ENCODE data around the gene SETX.

The SETX gene

DNA sequence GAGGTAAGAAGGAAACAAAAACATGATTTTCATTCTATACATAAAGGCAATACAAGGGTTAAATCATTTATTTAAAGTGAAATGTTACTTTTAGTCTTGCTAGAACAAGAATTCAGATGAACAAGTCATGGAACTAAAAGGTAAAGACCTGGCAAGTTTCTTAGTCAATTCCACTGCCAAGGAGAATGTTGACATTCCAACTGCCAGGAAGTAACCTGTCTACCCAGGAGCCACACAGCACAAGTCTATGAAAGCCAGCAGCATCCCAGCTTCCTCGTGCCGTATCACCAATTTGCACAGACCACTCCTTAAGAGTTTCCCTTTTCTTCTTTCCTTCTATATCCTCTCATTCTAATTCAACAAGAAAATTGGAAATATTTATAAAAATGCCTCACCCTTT lies 79.9 kb downstream of the SETX start:
- no peak for DNase-seq

- peak; percentile 34 to 51 for DNase-seq
Measured at GRCh38 chr9:132269704-132270516, 84.9 kb downstream of the SETX start.

DNA sequence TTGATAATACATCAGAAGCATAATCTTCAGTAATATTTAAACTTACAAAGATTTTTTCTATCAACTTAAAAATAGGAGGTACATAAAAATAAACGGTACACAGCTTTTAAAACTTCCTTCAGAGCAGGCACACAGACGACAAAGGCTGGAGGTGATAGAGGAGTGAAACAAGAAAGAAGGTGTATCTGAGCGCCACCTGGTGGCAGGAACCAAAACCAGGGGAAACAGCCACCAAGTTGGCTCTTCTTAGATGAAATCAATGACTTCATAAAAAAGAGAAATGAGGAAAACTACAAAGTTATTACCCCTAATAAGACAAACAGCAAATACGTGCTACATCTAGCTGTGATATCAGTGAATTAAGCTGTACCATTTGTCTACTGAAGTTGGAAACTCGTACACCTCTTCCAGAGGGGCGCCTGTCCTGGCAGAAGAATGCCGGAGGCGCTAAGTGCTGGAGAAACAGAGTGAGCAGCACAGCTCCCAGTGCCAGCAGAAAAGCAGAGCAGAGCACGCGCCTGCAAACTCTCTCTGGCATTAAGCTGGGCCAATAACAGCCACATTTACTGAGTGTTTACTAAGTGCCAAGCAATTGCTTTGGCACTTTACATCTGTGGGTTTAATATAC lies 85.9 kb downstream of the SETX start:
- peak; percentile 69 to 75 for DNase-seq

DNA sequence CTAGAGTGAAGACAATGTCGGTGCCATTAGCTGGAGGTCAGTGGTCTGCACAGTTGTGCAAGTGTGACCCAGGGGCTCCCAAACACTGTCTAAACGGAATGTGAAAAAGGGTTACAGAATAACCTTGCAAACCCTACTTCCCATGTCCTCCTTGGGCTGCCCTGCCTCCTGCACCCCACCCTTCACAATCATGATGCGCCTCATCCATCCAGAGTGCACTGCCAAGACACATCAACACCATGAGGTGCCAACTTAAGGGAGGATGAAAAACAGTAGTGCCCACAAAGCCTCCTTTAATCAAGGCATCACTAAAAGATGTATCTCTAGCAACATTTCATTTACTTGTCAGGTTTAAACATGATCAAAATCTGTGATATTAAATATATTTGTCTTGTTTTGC lies 87.1 kb downstream of the SETX start:
- DNase-seq = no peak

GRCh38 chr9:132266017-132266416 lies 88.8 kb downstream of the SETX start:
- DNase-seq = no peak

GRCh38 chr9:132260846-132261245 lies 93.9 kb downstream of the SETX start:
- no peak for DNase-seq

GRCh38 chr9:132250324-132251262 lies 104.2 kb downstream of the SETX start:
- DNase-seq = no peak

DNA sequence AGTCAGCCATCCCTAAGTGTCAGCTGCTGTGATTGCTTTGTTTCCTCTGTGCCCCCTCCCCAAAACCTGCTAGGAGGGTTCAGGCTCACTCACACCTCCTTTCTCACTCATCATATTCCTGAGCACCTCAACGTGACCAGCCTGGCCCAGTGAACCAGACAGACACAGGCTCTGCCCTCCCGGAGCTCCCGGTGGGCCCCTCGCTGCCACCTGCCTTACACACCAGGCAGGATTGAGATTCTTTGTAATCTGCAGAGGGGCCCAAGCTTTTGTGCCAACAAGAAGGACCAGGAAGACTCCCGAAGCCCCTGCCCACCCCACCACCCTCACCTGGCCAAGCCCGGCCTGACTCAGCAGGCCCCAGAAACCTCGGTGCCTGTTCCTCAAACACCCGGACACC lies 105.1 kb downstream of the SETX start:
- DNase-seq = no peak

DNA sequence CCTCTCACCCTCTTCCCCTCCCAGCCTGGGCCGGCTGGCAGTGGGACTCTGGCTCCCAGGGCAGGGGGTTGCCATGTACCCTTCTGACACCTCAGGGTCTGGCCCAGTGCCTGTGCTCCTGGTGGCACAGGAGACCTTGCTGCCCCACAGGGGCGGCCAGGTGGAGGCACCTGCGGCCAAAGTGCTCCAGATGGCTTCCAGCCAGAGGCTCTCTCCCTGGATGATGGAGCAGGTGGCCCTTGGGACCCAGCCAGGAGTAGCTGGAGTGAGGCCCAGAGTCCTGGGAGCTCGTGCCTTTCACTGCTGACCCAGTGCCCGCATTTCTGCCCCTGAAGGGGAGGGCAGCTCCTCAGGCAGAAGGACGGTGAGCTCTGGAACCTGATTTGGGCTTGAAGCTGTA lies 105.7 kb downstream of the SETX start:
- no peak for DNase-seq

GRCh38 chr9:132247942-132248341 lies 106.8 kb downstream of the SETX start:
- no peak for DNase-seq

DNA sequence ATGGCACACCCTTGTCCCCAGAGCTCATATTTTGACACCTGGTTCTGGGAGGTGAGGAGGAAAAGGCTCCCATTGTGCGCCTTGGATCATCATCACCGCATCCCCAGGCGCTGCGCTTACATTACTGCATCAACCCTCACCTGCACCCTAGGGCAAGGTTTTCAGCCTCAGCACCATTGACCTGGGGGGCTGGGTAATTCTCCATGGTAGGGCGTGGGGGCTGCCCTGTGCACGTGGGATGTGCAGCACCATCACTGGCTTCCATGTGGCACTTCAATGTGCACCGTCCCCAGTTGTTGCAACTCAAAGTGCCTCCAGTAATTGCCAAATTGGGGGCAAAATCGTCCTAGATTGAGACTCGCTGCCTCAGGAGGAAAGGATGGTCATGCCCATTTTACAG lies 109.3 kb downstream of the SETX start:
- no peak for DNase-seq

- DNase-seq = no peak
Measured at GRCh38 chr9:132244582-132245455, 110.0 kb downstream of the SETX start.

DNA sequence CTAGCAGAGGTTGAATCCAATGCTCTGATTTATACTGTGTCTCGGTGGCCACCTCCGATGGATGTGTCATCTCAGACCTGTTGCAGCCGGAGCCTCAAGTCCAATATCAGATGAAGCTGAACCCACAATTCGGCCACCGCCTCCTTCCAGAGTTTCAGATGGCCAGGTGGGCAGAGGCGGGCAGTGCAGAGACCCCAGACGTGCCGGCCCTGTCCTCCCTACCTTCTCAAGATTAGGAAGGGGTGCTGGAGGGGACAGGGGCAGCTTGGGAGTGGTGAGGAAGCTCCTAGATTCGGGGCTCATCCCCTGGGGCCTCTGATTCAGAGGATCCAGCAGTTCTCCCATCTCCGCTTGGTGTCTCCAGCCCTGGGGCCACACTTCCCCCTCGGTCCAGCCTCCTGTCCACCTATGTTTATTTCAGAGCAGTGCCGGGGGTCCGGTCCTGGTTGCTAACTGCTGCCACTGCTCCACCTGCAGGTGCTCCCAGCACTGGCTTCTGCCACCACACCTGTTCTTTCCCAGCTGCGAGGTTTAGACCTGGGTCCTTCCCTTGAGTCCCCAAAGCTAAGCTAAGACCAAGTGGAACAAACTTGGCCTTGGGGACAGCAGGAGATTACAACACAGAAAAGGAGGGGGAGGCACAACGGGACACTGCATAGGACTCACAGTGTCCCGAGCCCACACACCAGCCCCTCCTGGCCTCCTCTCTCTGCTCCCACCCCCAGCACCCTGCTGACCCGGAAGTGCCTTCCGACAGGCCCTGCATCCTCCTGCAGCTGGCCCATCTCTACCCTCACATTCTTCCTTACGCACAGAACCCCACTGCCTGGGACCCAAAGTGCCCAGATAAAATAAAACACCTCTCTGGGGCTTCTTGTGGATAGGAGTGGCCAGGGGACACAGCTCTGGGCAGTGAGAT lies 111.4 kb downstream of the SETX start:
- DNase-seq = no peak

- no peak for DNase-seq
Measured at GRCh38 chr9:132242621-132243155, 112.1 kb downstream of the SETX start.

GRCh38 chr9:132241840-132242620 lies 112.8 kb downstream of the SETX start:
- peak; percentile 39 to 47 for DNase-seq

- DNase-seq = no peak
Measured at GRCh38 chr9:132241483-132241839, 113.3 kb downstream of the SETX start.

GRCh38 chr9:132240841-132241482 lies 113.8 kb downstream of the SETX start:
- peak; percentile 97 to 98 for DNase-seq

GRCh38 chr9:132239999-132240840 lies 114.6 kb downstream of the SETX start:
- no peak for DNase-seq

DNA sequence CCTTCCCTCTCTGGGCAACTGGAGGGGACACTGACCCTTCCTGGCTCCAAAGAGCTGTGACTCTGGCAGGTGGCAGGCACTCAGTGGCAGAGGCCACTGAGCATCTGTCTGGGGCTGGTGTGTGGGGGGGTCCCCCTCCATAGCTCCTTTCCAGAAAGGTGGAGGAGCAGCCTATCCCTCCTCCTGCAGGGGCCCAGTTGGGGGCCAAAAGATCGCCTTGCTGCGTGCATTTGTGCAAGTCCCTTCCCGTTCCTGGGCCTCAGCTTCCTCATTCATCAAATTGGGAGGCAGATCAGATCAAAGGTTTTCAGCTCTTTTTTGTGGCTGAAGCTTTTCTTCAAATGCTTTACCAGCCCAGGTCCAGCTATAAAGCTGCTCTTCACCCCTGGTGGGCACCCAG lies 115.3 kb downstream of the SETX start:
- DNase-seq = no peak
